ENCODE results near the gene DNAJA3. TPM values are rescaled to one million over a fixed set of nuclear protein-coding genes. Genes with fewer than 3 reads are reported as not detected.

Gene DNAJA3
- total and polyA plus RNA-seq, 5 experiments from 2014 or later, result 43.4 to 71.3 (median 64.8) TPM

GRCh38 chr16:4495766-4496165 is 70.1 kb downstream of the DNAJA3 start:
- peaks cover 0 to 54% (median 0%) of the 10 kb centered on the region in 3 donors for H3K36me3 Mint-ChIP-seq

GRCh38 chr16:4496305-4496704 is 70.6 kb downstream of the DNAJA3 start:
- H3K4me1 Mint-ChIP-seq, result peaks cover 42 to 93% (median 88%) of the 10 kb centered on the region in 4 donors
- H3K9me3 Mint-ChIP-seq, result no peaks in the 10 kb centered on the region
- no peak for DNase-seq
- no peak for ATAC-seq
- H3K27ac Mint-ChIP-seq, result peak overlapping the region in 9 of 10 donors; percentile 38 to 99 (median 81)
- H3K4me3 Mint-ChIP-seq, result peak overlapping the region in 2 of 10 donors; percentile 12 to 45
- POLR2A ChIA-PET, result interaction anchor here (0.6 to 14.9 kb wide), 5 partner anchors 9 to 78 kb away, joined by 3 to 207 read pairs (median 4); no protein-coding TSS in a partner anchor
- peaks cover 0 to 49% (median 0%) of the 10 kb centered on the region in 3 donors for H3K36me3 Mint-ChIP-seq
- no peaks in the 10 kb centered on the region for H3K27me3 Mint-ChIP-seq

More at GRCh38 chr16:4495766-4496165, 70.1 kb downstream of the DNAJA3 start:
- peak overlapping the region in 1 of 10 donors; percentile 46 for H3K4me3 Mint-ChIP-seq
- H3K27me3 Mint-ChIP-seq, result no peaks in the 10 kb centered on the region
- DNase-seq, result no peak
- H3K27ac Mint-ChIP-seq, result peak overlapping the region; percentile 24 to 99 (median 84)
- H3K4me1 Mint-ChIP-seq, result peaks cover 43 to 93% (median 88%) of the 10 kb centered on the region in 4 donors
- no peak for ATAC-seq
- POLR2A ChIA-PET, result interaction anchor here (0.6 to 14.9 kb wide), 5 partner anchors 9 to 77 kb away, joined by 3 to 207 read pairs (median 4); no protein-coding TSS in a partner anchor
- H3K9me3 Mint-ChIP-seq, result no peaks in the 10 kb centered on the region

- no peak for ATAC-seq
- H3K4me3 Mint-ChIP-seq, result peak overlapping the region in 6 of 10 donors; percentile 10 to 69 (median 34)
- peak overlapping the region; percentile 49 to 99 (median 75) for H3K27ac Mint-ChIP-seq
- H3K4me1 Mint-ChIP-seq, result peaks cover 50 to 96% (median 93%) of the 10 kb centered on the region in 4 donors
- H3K9me3 Mint-ChIP-seq, result no peaks in the 10 kb centered on the region
- POLR2A ChIA-PET, result interaction anchor here (0.7 to 15.5 kb wide), 3 partner anchors 13 to 40 kb away, joined by 3 to 324 read pairs (median 207); partner anchors contain the start of genes HMOX2 and NMRAL1
- no peak for DNase-seq
- H3K27me3 Mint-ChIP-seq, result no peaks in the 10 kb centered on the region
- peaks cover 0 to 36% (median 0%) of the 10 kb centered on the region in 3 donors for H3K36me3 Mint-ChIP-seq
Observed at GRCh38 chr16:4498546-4499195, 73.0 kb downstream of the DNAJA3 start.

- Mint-ChIP-seq H3K27ac (peak overlapping the region; percentile 7 to 99 (median 74)), H3K4me1 (peaks cover 53 to 96% (median 94%) of the 10 kb centered on the region in 4 donors), H3K27me3 (no peaks in the 10 kb centered on the region), H3K36me3 (peaks cover 0 to 36% (median 0%) of the 10 kb centered on the region in 3 donors), H3K9me3 (no peaks in the 10 kb centered on the region), H3K4me3 (peak overlapping the region in 6 of 10 donors; percentile 10 to 69 (median 30))
- DNase-seq (no peak), ATAC-seq (no peak)
- POLR2A ChIA-PET, result interaction anchor here (14.9 to 15.5 kb wide), 2 partner anchors 13 to 24 kb away, joined by 207 to 324 read pairs; partner anchors contain the start of genes HMOX2 and NMRAL1
Observed at GRCh38 chr16:4499196-4499555, 73.5 kb downstream of the DNAJA3 start.

GRCh38 chr16:4500272-4500671 is 74.6 kb downstream of the DNAJA3 start:
- POLR2A ChIA-PET, result interaction anchor here (0.9 to 15.5 kb wide), 4 partner anchors 9 to 37 kb away, joined by 3 to 324 read pairs (median 105); partner anchors contain the start of genes HMOX2 and NMRAL1
- Mint-ChIP-seq H3K36me3 (peaks cover 0 to 36% (median 0%) of the 10 kb centered on the region in 3 donors), H3K27me3 (no peaks in the 10 kb centered on the region), H3K4me3 (peak overlapping the region in 3 of 10 donors; percentile 1 to 62 (median 60)), H3K27ac (peak overlapping the region; percentile 70 to 100 (median 90)), H3K4me1 (peaks cover 50 to 95% (median 92%) of the 10 kb centered on the region in 4 donors), H3K9me3 (no peaks in the 10 kb centered on the region)
- DNase-seq, result no peak
- ATAC-seq, result no peak

- H3K27ac Mint-ChIP-seq, result peak overlapping the region in 9 of 10 donors; percentile 87 to 100 (median 94)
- no peaks in the 10 kb centered on the region for H3K9me3 Mint-ChIP-seq
- no peaks in the 10 kb centered on the region for H3K27me3 Mint-ChIP-seq
- peak overlapping the region in 7 of 10 donors; percentile 59 to 82 (median 70) for H3K4me3 Mint-ChIP-seq
- POLR2A ChIA-PET, result interaction anchor here (0.9 to 15.5 kb wide), 5 partner anchors 8 to 193 kb away, joined by 4 to 324 read pairs (median 13); partner anchors contain the start of genes HMOX2, NMRAL1 and NUDT16L1
- DNase-seq (no peak), ATAC-seq (no peak)
- peaks cover 52 to 95% (median 92%) of the 10 kb centered on the region in 4 donors for H3K4me1 Mint-ChIP-seq
- peaks cover 0 to 31% (median 0%) of the 10 kb centered on the region in 3 donors for H3K36me3 Mint-ChIP-seq
Observed at GRCh38 chr16:4501071-4501478, 75.4 kb downstream of the DNAJA3 start.

- peaks cover 35 to 76% (median 67%) of the 10 kb centered on the region in 4 donors for H3K4me1 Mint-ChIP-seq
- DNase-seq, result peak; percentile 58 to 95 (median 83)
- no peaks in the 10 kb centered on the region for H3K27me3 Mint-ChIP-seq
Observed at GRCh38 chr16:4505356-4506147, 79.9 kb downstream of the DNAJA3 start.

More at GRCh38 chr16:4505356-4506147, 79.9 kb downstream of the DNAJA3 start:
- no peaks in the 10 kb centered on the region for H3K9me3 Mint-ChIP-seq
- peaks cover 0 to 45% (median 7%) of the 10 kb centered on the region in 3 donors for H3K36me3 Mint-ChIP-seq
- ATAC-seq, result peak; percentile 87 to 90
- H3K4me3 Mint-ChIP-seq, result peak overlapping the region; percentile 64 to 87 (median 80)
- H3K27ac Mint-ChIP-seq, result peak overlapping the region; percentile 95 to 100 (median 99)
- POLR2A ChIA-PET, result interaction anchor here (0.7 to 15.5 kb wide), 15 partner anchors 9 to 119 kb away, joined by 3 to 324 read pairs (median 11); partner anchors contain the start of genes CDIP1, CORO7, HMOX2 and MGRN1

Other genes with a start within 250 kb of the DNAJA3 start
- not detected for gene SRL, start 183.8 kb upstream of the DNAJA3 start, total RNA-seq
- not detected for gene SRL, start 183.8 kb upstream of the DNAJA3 start, polyA plus RNA-seq
- 10 to 100 TPM; 32.6 to 39.8 TPM for gene TFAP4, start 152.8 kb upstream of the DNAJA3 start, total RNA-seq
- gene TFAP4, start 152.8 kb upstream of the DNAJA3 start, polyA plus RNA-seq, result 1 to 10 TPM in 2 of 3 donors, under 1 TPM in 1; 0.84 to 3.0 (median 1.3) TPM
- gene GLIS2, start 109.8 kb upstream of the DNAJA3 start, total RNA-seq, result under 1 TPM in 1 of 2 experiments, not detected in 1; 0.10 TPM
- not detected for gene GLIS2, start 109.8 kb upstream of the DNAJA3 start, polyA plus RNA-seq
- gene PAM16, start 74.5 kb upstream of the DNAJA3 start, total RNA-seq, result 10 to 100 TPM; 40.9 to 46.1 TPM
- 10 to 100 TPM; 33.6 to 44.4 (median 39.3) TPM for gene PAM16, start 74.5 kb upstream of the DNAJA3 start, polyA plus RNA-seq
- under 1 TPM; 0.30 to 0.34 TPM for gene VASN, start 54.0 kb upstream of the DNAJA3 start, total RNA-seq
- under 1 TPM in 1 of 3 donors, not detected in 2; 0.12 TPM for gene VASN, start 54.0 kb upstream of the DNAJA3 start, polyA plus RNA-seq
- gene CORO7, start 9.3 kb upstream of the DNAJA3 start, total RNA-seq, result 100 to 1,000 TPM; 161 to 169 TPM
- 10 to 100 TPM; 44.6 to 79.9 (median 45.5) TPM for gene CORO7, start 9.3 kb upstream of the DNAJA3 start, polyA plus RNA-seq
- 10 to 100 TPM; 53.7 to 63.1 TPM for gene NMRAL1, start 48.8 kb downstream of the DNAJA3 start, total RNA-seq
- 10 to 100 TPM; 52.3 to 67.9 (median 62.9) TPM for gene NMRAL1, start 48.8 kb downstream of the DNAJA3 start, polyA plus RNA-seq
- 10 to 100 TPM; 64.3 to 71.9 TPM for gene HMOX2, start 50.5 kb downstream of the DNAJA3 start, total RNA-seq
- 100 to 1,000 TPM; 123 to 210 (median 145) TPM for gene HMOX2, start 50.5 kb downstream of the DNAJA3 start, polyA plus RNA-seq
- 10 to 100 TPM; 23.4 to 25.5 TPM for gene CDIP1, start 112.9 kb downstream of the DNAJA3 start, total RNA-seq
- gene CDIP1, start 112.9 kb downstream of the DNAJA3 start, polyA plus RNA-seq, result 10 to 100 TPM; 18.2 to 25.3 (median 25.0) TPM
- under 1 TPM; 0.38 to 0.52 TPM for gene C16orf96, start 130.5 kb downstream of the DNAJA3 start, total RNA-seq
- under 1 TPM in 2 of 3 donors, not detected in 1; 0.07 to 0.08 TPM for gene C16orf96, start 130.5 kb downstream of the DNAJA3 start, polyA plus RNA-seq
- 10 to 100 TPM; 26.0 to 27.4 TPM for gene UBALD1, start 189.0 kb downstream of the DNAJA3 start, total RNA-seq
- gene UBALD1, start 189.0 kb downstream of the DNAJA3 start, polyA plus RNA-seq, result 1 to 10 TPM; 2.5 to 3.9 (median 2.7) TPM
- gene MGRN1, start 199.0 kb downstream of the DNAJA3 start, total RNA-seq, result 10 to 100 TPM; 66.4 to 70.5 TPM
- gene MGRN1, start 199.0 kb downstream of the DNAJA3 start, polyA plus RNA-seq, result 1 to 10 TPM; 4.5 to 5.8 (median 5.6) TPM